ENCODE measurements around the gene PDE3A.

GRCh38 chr12:20681334-20681733, 313.0 kb downstream of the PDE3A start:
- TF ChIP-seq CTCF (conservative IDR thresholded peaks at IDR 0.05) = peak; percentile 59
- TF ChIP-seq ZFX (IDR thresholded peaks at IDR 0.05) = no peak
